HG03039 (cell line): ENCODE data around the gene RFX6.
"Not testable (repeated sequence)": the region's sequence is repeated elsewhere in the genome, so short reads cannot be mapped to it uniquely, and the experiment has no call there.

ENCODE experiments used
- ATAC-seq: cut with Tn5 transposase; IDR thresholded peaks from one replicate; pipeline ENCODE4 v1.9.1; 2021; ENCODE audit warnings: mild to moderate bottlenecking, moderate library complexity; ENCODE audit not compliant: unreplicated experiment

Gene RFX6, protein sequence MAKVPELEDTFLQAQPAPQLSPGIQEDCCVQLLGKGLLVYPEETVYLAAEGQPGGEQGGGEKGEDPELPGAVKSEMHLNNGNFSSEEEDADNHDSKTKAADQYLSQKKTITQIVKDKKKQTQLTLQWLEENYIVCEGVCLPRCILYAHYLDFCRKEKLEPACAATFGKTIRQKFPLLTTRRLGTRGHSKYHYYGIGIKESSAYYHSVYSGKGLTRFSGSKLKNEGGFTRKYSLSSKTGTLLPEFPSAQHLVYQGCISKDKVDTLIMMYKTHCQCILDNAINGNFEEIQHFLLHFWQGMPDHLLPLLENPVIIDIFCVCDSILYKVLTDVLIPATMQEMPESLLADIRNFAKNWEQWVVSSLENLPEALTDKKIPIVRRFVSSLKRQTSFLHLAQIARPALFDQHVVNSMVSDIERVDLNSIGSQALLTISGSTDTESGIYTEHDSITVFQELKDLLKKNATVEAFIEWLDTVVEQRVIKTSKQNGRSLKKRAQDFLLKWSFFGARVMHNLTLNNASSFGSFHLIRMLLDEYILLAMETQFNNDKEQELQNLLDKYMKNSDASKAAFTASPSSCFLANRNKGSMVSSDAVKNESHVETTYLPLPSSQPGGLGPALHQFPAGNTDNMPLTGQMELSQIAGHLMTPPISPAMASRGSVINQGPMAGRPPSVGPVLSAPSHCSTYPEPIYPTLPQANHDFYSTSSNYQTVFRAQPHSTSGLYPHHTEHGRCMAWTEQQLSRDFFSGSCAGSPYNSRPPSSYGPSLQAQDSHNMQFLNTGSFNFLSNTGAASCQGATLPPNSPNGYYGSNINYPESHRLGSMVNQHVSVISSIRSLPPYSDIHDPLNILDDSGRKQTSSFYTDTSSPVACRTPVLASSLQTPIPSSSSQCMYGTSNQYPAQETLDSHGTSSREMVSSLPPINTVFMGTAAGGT

DNA sequence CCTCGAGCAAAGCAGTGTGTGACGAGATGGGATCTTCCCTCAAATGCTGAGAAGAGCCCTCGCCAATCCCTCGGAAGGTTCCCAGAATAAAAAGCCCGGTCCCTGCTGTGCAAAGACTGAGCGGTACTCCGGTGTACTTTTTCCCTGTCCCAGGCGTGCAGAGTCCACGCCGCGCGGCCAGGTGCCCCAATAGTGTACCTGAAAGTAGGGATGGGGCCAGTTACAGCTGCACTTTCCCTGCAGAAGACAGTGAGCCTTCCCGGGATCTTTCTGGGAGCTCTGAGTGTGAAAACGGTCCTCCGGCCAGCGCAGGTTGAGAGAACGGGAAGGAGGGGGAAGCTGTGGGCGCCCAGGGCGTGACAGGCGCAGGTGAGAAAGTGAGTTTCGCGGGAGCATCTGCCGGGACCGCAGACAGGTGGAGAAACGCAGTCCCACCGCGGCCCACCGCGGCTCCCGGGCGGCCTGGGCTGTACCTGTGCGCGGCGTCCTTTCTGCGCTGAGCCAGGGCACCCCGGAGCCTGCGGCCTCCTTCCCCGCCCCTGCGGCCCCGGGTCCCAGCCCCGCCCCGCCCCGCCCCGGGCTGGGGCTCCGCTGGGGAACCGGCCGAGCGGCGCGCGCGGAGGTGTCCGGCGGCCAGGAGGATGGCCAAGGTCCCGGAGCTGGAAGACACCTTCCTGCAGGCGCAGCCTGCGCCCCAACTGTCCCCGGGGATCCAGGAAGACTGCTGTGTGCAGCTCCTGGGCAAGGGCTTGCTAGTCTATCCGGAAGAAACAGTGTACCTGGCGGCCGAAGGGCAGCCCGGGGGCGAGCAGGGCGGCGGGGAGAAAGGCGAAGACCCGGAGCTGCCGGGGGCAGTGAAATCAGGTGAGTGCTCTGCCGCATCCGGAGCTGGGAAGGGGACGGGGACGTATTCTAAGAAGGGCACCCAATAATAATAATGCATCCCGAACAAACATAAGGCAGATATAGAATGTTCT is at the start of gene RFX6:
Gene RFX6 (plus strand): TSS at position 608 of the 977 bp plus-strand sequence. CDS start 34 bp downstream, at position 642.
- ATAC-seq: no peak

DNA sequence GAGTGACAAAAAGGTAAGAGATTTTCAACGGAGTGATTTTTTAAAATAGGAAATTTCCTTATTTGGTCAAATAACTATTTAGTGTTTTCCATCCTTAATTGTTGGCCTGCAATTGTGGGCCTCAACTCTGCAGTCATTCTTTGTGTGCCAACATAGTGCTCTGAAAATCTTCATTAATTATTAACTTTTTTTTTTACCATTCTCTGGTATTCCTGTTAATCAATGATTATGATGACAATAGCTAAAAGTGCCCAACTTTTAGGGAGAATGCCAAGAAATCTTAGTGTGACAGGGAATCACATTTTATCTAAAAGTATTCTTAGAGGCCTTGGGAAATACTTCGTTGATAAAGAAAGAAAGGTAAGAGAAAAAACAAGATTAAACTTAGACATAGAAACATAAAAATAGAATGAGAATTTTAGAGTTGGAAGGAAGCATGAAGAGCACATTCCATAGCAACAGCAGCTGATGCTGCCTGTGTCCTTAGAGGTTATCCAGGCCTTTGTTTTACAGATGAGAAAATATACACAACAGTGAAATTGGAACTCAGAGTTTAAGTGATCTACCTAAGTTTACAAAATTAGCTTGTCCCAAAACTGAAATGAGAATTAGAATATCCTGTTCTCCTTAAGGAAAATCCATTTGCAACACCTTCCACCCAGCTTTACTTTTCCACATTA is 49.3 kb upstream of the RFX6 start:
- ATAC-seq: no peak

DNA sequence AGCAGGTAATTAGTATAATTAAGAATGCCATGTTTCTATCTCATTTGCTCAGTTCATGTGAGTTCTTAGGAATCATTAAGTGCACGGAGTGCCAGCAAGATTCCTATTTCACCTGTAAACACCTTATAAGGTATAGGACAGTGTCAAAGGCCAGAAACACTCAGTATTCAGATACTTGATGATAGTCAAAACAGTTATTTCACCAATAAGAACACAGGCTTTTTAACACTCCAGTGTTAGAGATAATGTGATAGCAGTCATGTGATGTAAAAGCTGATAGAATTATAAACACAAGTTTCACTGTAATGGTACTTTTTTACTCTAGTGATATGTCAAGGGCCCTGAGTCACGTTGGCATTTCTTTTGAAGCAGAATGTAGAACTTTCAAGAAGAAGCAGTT is 48.1 kb upstream of the RFX6 start, which contains the start of gene GPRC6A:
Gene GPRC6A (minus strand): TSS at position 101 of the 400 bp plus-strand sequence. CDS start 70 bp downstream, at position 31.
- ATAC-seq: no peak

DNA sequence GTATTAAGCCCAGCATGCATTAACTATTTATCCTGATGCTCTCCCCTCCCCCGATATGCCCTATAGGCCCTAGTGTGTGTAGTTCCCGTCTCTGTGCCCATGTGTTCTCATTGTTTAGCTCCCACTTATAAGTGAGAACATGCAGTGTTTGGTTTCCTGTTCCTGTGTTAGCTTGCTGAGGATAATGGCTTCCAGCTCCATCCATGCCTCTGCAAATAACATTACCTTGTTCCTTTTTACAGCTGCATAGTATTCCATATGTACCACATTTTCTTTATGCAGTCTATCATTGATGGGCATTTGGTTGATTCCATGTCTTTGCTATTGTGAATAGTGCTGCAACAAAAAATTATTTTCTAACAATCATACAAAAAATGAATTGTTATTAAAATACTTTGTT is 42.5 kb upstream of the RFX6 start:
- not testable (repeated sequence) for ATAC-seq

DNA sequence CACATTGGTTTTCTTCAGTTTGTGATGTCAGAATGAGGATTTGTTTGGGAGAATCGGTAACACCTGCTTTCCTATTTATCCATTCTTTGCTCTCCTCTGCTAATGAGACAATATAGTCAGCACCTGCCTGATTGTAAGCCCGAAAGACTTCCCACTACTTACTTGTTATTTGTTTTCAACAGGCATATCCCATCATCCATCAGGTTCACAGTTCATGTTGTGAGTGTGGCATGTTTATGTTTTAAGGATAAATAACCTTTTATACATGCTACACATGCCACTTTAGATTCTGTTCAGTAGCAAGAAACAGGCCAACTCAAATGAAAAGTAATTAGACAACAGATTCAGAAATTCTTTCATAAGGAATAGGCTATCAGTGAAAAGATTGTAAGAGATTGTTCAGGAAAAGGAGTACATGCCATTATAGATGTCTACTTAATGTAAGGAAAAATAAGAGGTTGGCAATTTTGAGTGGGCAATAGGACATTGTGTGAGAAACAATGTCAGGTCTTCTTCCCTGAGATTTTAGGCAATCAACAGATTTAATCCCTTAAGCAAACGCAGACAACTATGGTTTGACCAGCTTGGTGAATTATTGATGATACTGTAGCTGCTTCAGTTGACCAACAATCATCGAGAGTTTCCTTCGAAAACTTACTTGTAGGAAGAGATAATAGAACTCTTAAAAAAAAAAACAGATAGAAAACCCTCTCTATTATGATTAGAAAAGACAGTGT is 40.3 kb upstream of the RFX6 start:
- ATAC-seq: no peak

DNA sequence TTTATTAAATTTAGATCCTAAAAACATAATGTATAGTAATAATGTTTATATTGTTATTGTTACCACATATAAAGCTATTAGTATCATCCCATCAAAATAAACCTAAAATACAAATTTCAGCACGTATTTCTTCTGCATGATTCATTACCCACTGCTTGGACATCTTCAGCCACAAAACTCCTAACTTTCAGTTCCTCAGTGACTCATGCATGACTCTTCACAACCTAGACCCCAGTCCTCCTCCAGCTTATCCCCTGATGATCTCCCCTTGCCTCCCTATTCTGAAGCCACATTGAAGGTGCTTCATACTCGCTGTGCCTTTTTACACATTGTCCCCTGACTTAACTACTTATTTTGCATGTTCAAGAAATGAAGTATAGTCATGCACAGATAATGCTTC is 37.0 kb upstream of the RFX6 start:
- no peak for ATAC-seq

DNA sequence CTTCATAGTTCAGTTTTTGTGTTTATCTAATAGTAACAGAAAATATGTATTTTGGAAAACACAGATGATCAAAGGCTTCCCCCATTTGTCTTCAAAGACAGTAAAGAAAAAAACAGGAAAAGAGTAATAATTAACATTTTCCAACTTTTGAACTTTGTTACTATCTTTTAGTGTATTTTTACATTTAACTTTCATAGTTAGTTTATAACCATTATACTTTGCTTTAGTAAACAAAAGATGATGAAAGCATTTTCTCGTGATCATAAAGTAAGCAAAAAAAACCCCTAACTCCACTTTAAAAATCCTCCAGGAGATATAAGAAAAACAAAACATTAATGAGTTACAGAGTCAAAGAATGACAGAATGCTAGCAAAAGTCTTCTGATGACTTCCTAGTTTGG is 34.6 kb upstream of the RFX6 start:
- ATAC-seq: no peak

DNA sequence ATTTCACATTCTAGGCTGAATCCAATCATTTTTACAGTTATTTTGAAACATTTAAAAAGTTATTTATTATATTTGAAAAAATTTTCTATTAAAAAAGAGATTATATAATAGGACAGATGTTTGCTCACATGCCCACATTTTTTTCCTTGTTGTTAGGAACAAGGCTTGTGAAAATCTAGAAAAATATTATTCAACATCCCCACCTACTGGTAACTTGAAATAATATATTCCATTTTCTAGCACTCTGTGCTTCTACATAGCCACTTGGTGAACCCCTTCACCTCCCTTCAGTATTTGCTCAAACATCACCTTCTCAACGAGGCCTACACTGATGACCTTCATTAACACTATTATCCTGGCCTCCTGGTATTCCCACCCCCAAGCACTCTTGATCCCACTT is 29.8 kb upstream of the RFX6 start:
- ATAC-seq: no peak

DNA sequence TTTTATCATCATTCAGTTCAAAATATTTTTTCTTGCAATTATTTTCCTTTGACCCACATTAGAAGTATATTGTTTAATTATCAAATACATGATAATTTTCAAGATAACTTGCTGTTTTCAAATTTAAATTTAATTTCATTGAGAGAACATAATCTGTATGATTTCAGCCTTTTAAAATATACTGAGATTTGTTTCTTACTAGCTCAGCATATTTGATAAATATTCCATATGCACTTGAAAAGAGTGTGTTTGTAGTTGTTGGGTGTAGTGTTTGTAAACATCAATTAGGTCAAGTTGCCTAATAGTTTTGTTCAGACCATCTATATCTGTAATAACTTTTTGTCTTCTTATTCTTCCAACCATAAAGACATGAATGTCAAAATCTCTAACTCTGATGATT is 19.0 kb upstream of the RFX6 start:
- no peak for ATAC-seq

DNA sequence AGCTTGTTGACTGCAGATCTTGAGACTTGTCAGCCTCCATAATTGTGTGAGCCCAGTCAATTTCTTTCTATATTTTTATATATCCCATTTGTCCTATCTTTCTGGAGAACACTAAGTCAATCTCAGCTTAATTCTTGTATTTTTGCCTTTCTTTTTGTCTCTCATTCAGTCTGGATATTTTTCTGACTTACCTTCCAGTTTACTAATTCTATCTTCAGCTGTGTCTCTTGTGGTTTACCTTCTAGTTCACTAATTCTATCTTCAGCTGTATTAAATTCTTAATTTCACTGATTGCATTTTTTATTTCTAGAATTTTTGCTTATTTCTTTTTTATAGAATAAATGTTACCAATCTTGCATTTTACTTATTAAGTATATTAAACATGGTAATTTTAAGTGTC is 17.8 kb upstream of the RFX6 start:
- ATAC-seq: no peak

DNA sequence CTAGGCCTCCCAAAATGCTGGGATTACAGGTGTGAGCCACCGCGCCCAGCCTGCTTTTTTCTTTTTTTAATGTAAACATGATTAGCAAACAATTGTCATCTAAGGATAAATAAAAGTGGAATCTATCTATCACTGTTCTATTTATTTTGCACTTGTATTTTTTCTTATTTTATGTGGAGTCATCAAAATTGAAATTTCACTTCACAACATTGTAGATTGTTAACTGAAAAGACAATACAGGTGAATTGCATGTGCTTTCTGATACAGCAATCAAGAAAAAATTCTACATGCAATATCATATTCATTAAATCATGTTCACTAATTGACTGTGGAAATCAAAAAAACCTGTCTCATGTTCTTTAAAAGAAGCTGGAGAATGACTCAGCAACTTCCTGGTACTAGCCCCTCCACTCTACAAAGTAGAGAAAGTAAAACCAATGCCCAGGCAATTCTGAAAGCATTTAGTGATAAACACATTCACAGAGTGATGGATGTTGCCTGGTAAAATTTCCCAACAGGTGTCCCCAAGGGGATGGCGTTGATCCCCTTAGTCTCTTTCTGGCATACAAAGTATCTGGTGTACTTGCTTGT is 10.7 kb upstream of the RFX6 start:
- no peak for ATAC-seq

DNA sequence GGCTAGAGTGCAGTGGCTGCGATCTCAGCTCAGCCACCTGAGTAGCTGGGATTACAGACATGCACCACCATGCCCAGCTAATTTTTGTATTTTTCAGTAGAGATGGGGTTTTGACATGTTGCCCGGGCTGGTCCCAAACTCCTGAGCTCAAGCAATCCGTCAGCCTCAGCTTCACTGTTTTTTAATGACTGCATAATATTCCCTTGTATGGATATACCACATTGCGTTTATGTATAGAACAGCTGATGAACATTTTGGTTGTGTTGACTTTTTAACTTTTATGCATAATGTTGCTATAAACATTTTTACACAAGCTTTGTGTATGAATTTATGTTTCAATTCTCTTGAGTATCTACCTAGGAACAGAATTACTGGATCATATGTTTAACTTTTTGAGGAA is 4.3 kb upstream of the RFX6 start:
- ATAC-seq: no peak

DNA sequence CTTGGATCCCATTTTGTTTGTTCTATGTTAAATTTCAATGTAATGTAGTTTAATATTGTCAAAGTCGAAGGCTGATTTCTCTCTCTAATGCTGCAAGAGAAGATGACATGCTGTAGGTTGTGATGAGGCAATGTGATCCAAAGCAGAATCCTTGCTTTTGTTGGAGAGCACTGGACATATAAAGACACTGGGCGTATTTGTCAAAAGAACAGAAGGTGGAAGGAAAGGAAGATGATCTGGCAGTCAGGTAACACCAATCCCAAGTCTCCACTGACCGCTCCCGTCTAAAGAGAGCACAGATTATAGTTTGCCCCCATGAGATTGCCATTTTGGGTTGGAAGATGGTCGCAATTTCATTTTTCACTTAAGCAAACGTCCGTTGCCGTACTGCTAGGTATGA is 935 bp upstream of the RFX6 start:
- no peak for ATAC-seq

DNA sequence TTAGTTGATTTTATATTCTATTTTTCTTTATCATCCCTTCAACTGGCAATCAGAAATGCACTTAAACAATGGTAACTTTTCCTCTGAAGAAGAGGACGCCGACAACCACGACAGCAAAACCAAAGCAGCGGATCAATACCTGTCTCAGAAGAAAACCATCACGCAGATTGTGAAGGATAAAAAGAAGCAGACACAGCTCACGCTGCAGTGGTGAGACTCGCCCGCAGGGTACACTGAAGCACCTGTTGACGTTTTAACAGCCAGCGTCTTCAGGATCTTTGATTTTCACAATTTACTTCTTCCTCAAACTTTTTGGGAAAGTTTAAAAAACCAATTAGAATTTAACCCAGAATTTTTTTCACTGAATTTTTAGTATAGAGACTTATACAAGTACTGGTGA is 701 bp downstream of the RFX6 start:
- ATAC-seq: no peak

DNA sequence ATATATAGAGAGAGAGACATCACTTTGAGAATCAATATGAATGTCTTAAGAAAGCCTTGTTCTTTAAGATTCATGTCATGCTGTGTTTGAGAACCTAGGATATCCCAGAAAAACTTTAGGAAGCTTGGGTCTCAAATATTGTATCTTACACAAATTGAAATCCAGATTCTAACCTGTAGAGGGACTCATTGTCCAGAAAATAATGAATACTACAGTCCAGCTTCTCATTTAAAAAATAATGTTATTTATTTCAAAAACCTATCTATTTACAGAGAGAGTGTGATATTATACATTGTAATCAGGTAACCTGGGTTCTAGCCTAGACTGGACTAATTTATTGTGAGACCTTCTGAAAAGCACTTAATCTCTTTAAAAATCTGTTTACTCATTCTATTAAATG is 4.2 kb downstream of the RFX6 start:
- no peak for ATAC-seq

DNA sequence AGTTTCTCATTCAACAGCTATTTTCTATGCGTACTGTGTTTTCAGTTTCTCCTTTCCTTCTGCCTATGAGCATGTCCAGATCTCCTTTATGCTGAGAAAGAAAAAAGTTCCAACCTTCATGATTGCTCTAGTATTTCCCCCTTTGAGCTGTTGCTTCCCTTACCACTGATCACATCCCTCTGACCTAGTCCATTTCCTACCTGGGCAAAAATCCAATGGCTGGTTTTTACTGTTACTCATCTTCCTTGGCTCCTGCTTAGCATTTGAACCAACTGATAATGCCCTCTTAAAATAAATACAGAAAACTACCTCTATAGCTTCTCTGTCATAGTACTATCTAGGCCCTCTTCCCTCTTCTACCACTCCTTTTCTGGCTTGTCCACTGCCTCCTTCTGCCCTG is 6.0 kb downstream of the RFX6 start:
- no peak for ATAC-seq

DNA sequence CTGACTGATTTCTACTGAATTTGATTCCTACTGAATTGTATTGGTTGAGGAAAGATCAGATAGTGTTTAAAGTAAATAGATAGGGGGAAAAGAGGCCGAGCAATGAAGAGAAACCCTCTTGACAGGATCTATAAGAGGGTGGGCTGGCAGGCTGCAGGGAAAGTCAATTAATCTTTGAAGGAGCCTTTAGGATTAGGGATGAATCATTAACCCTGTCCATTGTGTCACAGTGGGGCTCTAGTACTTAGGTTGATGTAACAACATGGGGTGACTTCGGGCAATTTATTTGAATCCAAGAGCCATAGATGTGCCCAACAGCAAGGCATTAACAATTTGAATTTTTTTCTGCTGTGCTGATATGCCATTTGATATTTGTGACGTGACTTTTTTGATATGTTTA is 7.5 kb downstream of the RFX6 start:
- ATAC-seq: no peak

DNA sequence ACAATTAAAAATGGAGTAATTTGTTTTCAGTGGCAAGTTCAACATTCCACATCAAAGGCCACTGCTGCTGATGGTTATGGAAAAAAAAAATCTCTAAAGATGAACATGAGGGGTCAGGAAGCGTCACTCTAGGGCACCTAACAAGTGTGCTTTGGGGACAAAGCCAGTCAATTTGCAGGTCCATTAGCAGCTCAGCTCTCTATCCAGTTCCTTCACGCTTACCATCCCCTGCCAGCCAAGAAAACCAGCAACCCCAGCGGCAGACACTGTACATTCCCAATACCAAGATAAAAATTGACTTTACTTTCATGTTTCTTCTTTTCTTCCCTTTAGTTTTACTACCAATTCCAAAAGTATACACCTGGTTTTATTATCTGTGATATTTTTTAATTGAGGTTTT is 10.1 kb downstream of the RFX6 start:
- no peak for ATAC-seq

DNA sequence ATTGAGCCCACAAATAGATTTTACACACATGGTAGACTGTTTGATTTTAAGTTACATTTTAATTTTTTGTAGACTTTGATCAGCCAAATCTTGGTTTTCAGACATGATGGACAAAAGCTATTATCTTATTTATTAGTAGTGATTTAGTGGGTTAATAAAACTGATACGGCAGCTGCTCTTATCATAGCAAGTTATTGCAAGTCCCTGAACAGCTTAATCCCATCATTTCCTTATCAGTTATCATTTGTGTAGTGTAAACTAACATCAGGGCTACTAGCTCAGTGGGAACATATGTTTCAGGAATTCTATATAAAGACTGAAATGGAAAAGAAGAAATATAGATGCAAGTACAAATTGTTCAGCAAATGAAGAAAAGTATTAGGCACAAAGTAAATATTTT is 10.9 kb downstream of the RFX6 start:
- no peak for ATAC-seq
